IMR-90 (cell line): ENCODE measurements around the gene LRRC7. TPM values are rescaled to one million over a fixed set of nuclear protein-coding genes. Genes with fewer than 3 reads are reported as not detected.

Experiments
- ATAC-seq: fragments of 200-7000 bp; cut with Tn5 transposase; 2 replicates; pipeline ENCODE4 v1.9.1; 2020; ENCODE audit warnings: low read depth, mild to moderate bottlenecking, moderate library complexity
- BruUV-seq: library from RNA; stranded (reverse); fragments of 400-500 nt; replicated peaks from 2 replicates; lab custom pipeline; 2021; lab: Mats Ljungman, UMichigan
- CTCF ChIA-PET: fragments of 300-600 bp; formaldehyde crosslinking; extraction: SDS; loops from one replicate; lab custom pipeline; 2021; ENCODE audit warnings: antibody characterized with exemption; lab: Yijun Ruan, JAX
- POLR2A ChIA-PET: fragments of 300-600 bp; sonication (Branson Sonifier 250); formaldehyde crosslinking; loops from one replicate; lab custom pipeline; 2022; ENCODE audit warnings: antibody characterized with exemption; ENCODE audit not compliant: unreplicated experiment; lab: Charles Lee
- DNase-seq: peaks from one replicate; pipeline ENCODE4 v3.0.0; 2013
- H2AFZ ChIP-seq: replicated peaks from 2 replicates; pipeline ENCODE3; 2013; ENCODE audit warnings: low read length, mild to moderate bottlenecking; ENCODE audit not compliant: poor library complexity
- H2AK5ac ChIP-seq: 2 replicates; pipeline ENCODE4 v1.6.1; 2013; ENCODE audit warnings: low read depth, low read length, inconsistent platforms
- H2AK9ac ChIP-seq: replicated peaks from 2 replicates; pipeline ENCODE3; 2013; ENCODE audit warnings: mild to moderate bottlenecking, low read depth, low read length, moderate library complexity; ENCODE audit not compliant: poor library complexity
- H2BK120ac ChIP-seq: 2 replicates; pipeline ENCODE4 v1.6.1; 2013; ENCODE audit warnings: low read depth, low read length, inconsistent platforms
- H2BK15ac ChIP-seq: 3 replicates; pipeline ENCODE4 v1.6.1; 2013; ENCODE audit warnings: low read depth, low read length, inconsistent platforms
- H2BK20ac ChIP-seq: 2 replicates; pipeline ENCODE4 v1.6.1; 2013; ENCODE audit warnings: low read depth, mild to moderate bottlenecking, inconsistent platforms, low read length, moderate library complexity
- H2BK5ac ChIP-seq: 2 replicates; pipeline ENCODE4 v1.6.1; 2013; ENCODE audit warnings: mild to moderate bottlenecking, low read depth, low read length, inconsistent platforms; ENCODE audit not compliant: poor library complexity, severe bottlenecking
- H3K14ac ChIP-seq: replicated peaks from 2 replicates; pipeline ENCODE4 v1.6.1; 2013; ENCODE audit warnings: low read depth, low read length, inconsistent platforms
- H3K18ac ChIP-seq: 2 replicates; pipeline ENCODE4 v1.6.1; 2013; ENCODE audit warnings: low read depth, low read length, control low read depth
- H3K23ac ChIP-seq: 2 replicates; pipeline ENCODE4 v1.6.1; 2013; ENCODE audit warnings: low read depth, low read length, inconsistent platforms
- H3K27ac ChIP-seq: 2 replicates; pipeline ENCODE4 v1.5.1; 2013; ENCODE audit warnings: mild to moderate bottlenecking, control low read depth, low read length; ENCODE audit not compliant: insufficient read depth
- H3K27me3 ChIP-seq: 2 replicates; pipeline ENCODE4 v1.6.1; 2013; ENCODE audit warnings: low read length; ENCODE audit not compliant: control insufficient read depth, insufficient read depth
- H3K36me3 ChIP-seq: 2 replicates; pipeline ENCODE4 v1.6.1; 2013; ENCODE audit warnings: low read length, mixed read lengths; ENCODE audit not compliant: control insufficient read depth, insufficient read depth
- H3K4ac ChIP-seq: 2 replicates; pipeline ENCODE4 v1.6.1; 2013; ENCODE audit warnings: low read depth, low read length, inconsistent platforms
- H3K4me1 ChIP-seq: 2 replicates; pipeline ENCODE4 v1.6.1; 2013; ENCODE audit warnings: low read length, mixed read lengths; ENCODE audit not compliant: control insufficient read depth, insufficient read depth
- H3K4me2 ChIP-seq: 2 replicates; pipeline ENCODE4 v1.6.1; 2013; ENCODE audit warnings: low read depth, mild to moderate bottlenecking, control low read depth, low read length, moderate library complexity
- H3K4me3 ChIP-seq: 2 replicates; pipeline ENCODE4 v1.5.1; 2013; ENCODE audit warnings: low read depth, mild to moderate bottlenecking, control low read depth, low read length, moderate library complexity; ENCODE audit not compliant: insufficient read depth
- H3K56ac ChIP-seq: 2 replicates; pipeline ENCODE4 v1.6.1; 2013; ENCODE audit warnings: low read length, inconsistent platforms; ENCODE audit not compliant: insufficient read depth; ENCODE audit errors: extremely low read depth
- H3K79me1 ChIP-seq, 2 experiments: 2 replicates each; pipeline ENCODE4 v1.6.1; 2013; ENCODE audit warnings: low read length in 2 of 2, inconsistent platforms in 1 of 2, low read depth in 1 of 2
- H3K9ac ChIP-seq: 2 replicates; pipeline ENCODE4 v1.6.1; 2013; ENCODE audit warnings: low read depth, low read length, control low read depth
- H3K9me1 ChIP-seq: 2 replicates; pipeline ENCODE4 v1.6.1; 2013; ENCODE audit warnings: low read length, inconsistent platforms; ENCODE audit not compliant: insufficient read depth
- H3K9me3 ChIP-seq: 2 replicates; pipeline ENCODE4 v1.6.1; 2013; ENCODE audit warnings: low read length; ENCODE audit not compliant: control insufficient read depth, insufficient read depth
- H4K20me1 ChIP-seq: 2 replicates; pipeline ENCODE4 v1.6.1; 2013; ENCODE audit warnings: low read length, inconsistent platforms; ENCODE audit not compliant: insufficient read depth
- H4K5ac ChIP-seq: 2 replicates; pipeline ENCODE4 v1.6.1; 2013; ENCODE audit warnings: mild to moderate bottlenecking, low read depth, low read length, control low read depth
- H4K8ac ChIP-seq, 2 experiments: 2 replicates each; pipeline ENCODE4 v1.6.1; 2013; ENCODE audit warnings: low read depth in 2 of 2, low read length in 2 of 2, control low read depth in 1 of 2, inconsistent platforms in 1 of 2
- H4K91ac ChIP-seq: 2 replicates; pipeline ENCODE4 v1.6.1; 2013; ENCODE audit warnings: low read depth, low read length, inconsistent platforms; ENCODE audit not compliant: insufficient read depth
- BHLHE40 ChIP-seq: fragments of 150-350 bp; IDR thresholded peaks from 2 replicates; pipeline ENCODE4 v1.6.1; 2016; ENCODE audit warnings: mild to moderate bottlenecking, low read depth, low read length
- CHD1 ChIP-seq: IDR thresholded peaks from 2 replicates; pipeline ENCODE4 v1.6.1; 2012; ENCODE audit warnings: low read depth, low read length, improper control_type of control experiment
- MAFK ChIP-seq: IDR thresholded peaks from 2 replicates; pipeline ENCODE4 v1.6.1; 2012; ENCODE audit warnings: low read depth, low read length, improper control_type of control experiment
- MXI1 ChIP-seq: IDR thresholded peaks from 2 replicates; pipeline ENCODE4 v1.6.1; 2012; ENCODE audit warnings: low read depth, mild to moderate bottlenecking, low read length, moderate library complexity, borderline replicate concordance
- NFE2L2 ChIP-seq: fragments of 150-350 bp; IDR thresholded peaks from 2 replicates; pipeline ENCODE4 v1.6.1; 2016; ENCODE audit warnings: low read depth, mild to moderate bottlenecking, low read length
- POLR2A ChIP-seq: IDR thresholded peaks from 2 replicates; pipeline ENCODE4 v1.6.1; 2012; ENCODE audit warnings: mild to moderate bottlenecking, low read depth, low read length
- RFX5 ChIP-seq: IDR thresholded peaks from 2 replicates; pipeline ENCODE4 v1.8.0; 2012; ENCODE audit warnings: low read depth, mild to moderate bottlenecking, low read length, moderate library complexity
- SMC3 ChIP-seq: fragments of 150-350 bp; IDR thresholded peaks from 2 replicates; pipeline ENCODE4 v1.6.1; 2016; ENCODE audit warnings: low read depth, mild to moderate bottlenecking, antibody characterized with exemption, low read length, moderate library complexity
- WGBS, 2 experiments: methylation state at CpG; one replicate each; pipeline versions ENCODE4 v1.1.5 to v1.1.7; 2013; ENCODE audit warnings: missing lambda C conversion rate in 2 of 2; ENCODE audit not compliant: insufficient read length in 1 of 2; ENCODE audit errors: extremely low coverage in 2 of 2; 5-methylcytosine and 5-hydroxymethylcytosine counted together
- dilution Hi-C: fragments of 300-500 bp; cut with HindIII; formaldehyde crosslinking; loops from one replicate; pipeline ENCODE4 v1.14.3; 2018; ENCODE audit warnings: low sequenced_read_pairs; ENCODE audit not compliant: unreplicated experiment
- in situ Hi-C: fragments of 300-500 bp; cut with MboI; formaldehyde crosslinking; loops from 3 replicates; pipeline ENCODE4 v1.14.3; 2019; ENCODE audit warnings: low sequenced_read_pairs, inconsistent platforms, mixed read lengths
- intact Hi-C: fragments of 100-400 bp; cut with micrococcal nuclease; formaldehyde crosslinking; loops from 2 replicates; pipeline ENCODE4 v1.10.0; 2022
- polyA plus RNA-seq, 3 experiments: library from polyadenylated mRNA; depleted of rRNA; stranded (reverse); fragments of >200 nt; gene quantifications; 2 replicates each; pipeline ENCODE4 v1.2.3, GENCODE V29; 2012; ENCODE audit warnings: low replicate concordance in 1 of 3
- total RNA-seq: library from RNA; depleted of rRNA; stranded (reverse); fragments of >200 nt; gene quantifications from 2 replicates; pipeline ENCODE4 v1.2.3, GENCODE V29; 2012
- TF ChIP-seq, protein P1 (sequence below): fragments of 150-350 bp; IDR thresholded peaks from 2 replicates; pipeline ENCODE4 v1.6.1; 2017; ENCODE audit warnings: mild to moderate bottlenecking, antibody characterized with exemption, low read length, low read depth
- TF ChIP-seq, protein P2 (sequence below): conservative IDR thresholded peaks from 2 replicates; pipeline ENCODE4 v1.5.1; 2012; ENCODE audit warnings: mild to moderate bottlenecking, low read depth, low read length, improper control_type of control experiment

LRRC7 gene
- total and polyA plus RNA-seq, 2 of the 4 experiments (the other 2 are of a cell fraction), result under 0.01 to 0.02 TPM

- Histone ChIP-seq H3K4me1 (no peaks in the 10 kb centered on the region), H2BK120ac (no peak overlapping the region), H3K27ac (no peak overlapping the region), H3K9me1 (no peaks in the 10 kb centered on the region), H4K20me1 (no peaks in the 10 kb centered on the region), H4K8ac (no peak overlapping the region), H2BK20ac (no peak overlapping the region), H3K14ac (no peak overlapping the region), H2AFZ (no peak overlapping the region), H3K23ac (no peak overlapping the region), H3K79me1 (no peaks in the 10 kb centered on the region), H3K36me3 (no peaks in the 10 kb centered on the region), H2BK5ac (no peak overlapping the region), H3K56ac (no peak overlapping the region), H4K5ac (no peak overlapping the region), H2AK5ac (no peak overlapping the region), H3K4ac (no peak overlapping the region), H3K4me3 (no peak overlapping the region), H2AK9ac (no peak overlapping the region), H3K4me2 (no peak overlapping the region), H3K18ac (no peak overlapping the region), H3K27me3 (no peaks in the 10 kb centered on the region; the same call in 1 of the 2 replicates), H3K9me3 (no peaks in the 10 kb centered on the region), H3K9ac (no peak overlapping the region), H4K91ac (no peak overlapping the region), H2BK15ac (no peak overlapping the region)
- TF ChIP-seq CHD1 (no peak), NFE2L2 (no peak), BHLHE40 (no peak), RFX5 (no peak), POLR2A (no peak), MAFK (no peak), SMC3 (no peak), MXI1 (no peak)
- TF ChIP-seq, protein P1, sequence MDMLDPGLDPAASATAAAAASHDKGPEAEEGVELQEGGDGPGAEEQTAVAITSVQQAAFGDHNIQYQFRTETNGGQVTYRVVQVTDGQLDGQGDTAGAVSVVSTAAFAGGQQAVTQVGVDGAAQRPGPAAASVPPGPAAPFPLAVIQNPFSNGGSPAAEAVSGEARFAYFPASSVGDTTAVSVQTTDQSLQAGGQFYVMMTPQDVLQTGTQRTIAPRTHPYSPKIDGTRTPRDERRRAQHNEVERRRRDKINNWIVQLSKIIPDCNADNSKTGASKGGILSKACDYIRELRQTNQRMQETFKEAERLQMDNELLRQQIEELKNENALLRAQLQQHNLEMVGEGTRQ, result no peak
- TF ChIP-seq, protein P2, sequence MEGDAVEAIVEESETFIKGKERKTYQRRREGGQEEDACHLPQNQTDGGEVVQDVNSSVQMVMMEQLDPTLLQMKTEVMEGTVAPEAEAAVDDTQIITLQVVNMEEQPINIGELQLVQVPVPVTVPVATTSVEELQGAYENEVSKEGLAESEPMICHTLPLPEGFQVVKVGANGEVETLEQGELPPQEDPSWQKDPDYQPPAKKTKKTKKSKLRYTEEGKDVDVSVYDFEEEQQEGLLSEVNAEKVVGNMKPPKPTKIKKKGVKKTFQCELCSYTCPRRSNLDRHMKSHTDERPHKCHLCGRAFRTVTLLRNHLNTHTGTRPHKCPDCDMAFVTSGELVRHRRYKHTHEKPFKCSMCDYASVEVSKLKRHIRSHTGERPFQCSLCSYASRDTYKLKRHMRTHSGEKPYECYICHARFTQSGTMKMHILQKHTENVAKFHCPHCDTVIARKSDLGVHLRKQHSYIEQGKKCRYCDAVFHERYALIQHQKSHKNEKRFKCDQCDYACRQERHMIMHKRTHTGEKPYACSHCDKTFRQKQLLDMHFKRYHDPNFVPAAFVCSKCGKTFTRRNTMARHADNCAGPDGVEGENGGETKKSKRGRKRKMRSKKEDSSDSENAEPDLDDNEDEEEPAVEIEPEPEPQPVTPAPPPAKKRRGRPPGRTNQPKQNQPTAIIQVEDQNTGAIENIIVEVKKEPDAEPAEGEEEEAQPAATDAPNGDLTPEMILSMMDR, result no peak
- dilution Hi-C loops (no loop called here), in situ Hi-C loops (no loop called here), intact Hi-C loops (no loop called here)
- whole genome bisulfite sequencing, 2 experiments, result no CpG with 5 or more reads among the region's 1 CpG
- CTCF ChIA-PET, result interaction anchor here (0.6 kb wide), 2 partner anchors 28 to 38 kb away, joined by 3 read pairs; no protein-coding TSS in a partner anchor
- POLR2A ChIA-PET, result no interaction called here
- ATAC-seq, result no peak
- no TSS peak for BruUV-seq
- DNase-seq, result no peak
Observed at GRCh38 chr1:69994241-69994640, 426.5 kb downstream of the LRRC7 start.
